GM19395 (cell line): Measurements from ENCODE around the gene DGKE.

Experiments used
- ATAC-seq: cut with Tn5 transposase; IDR thresholded peaks from one replicate; pipeline ENCODE4 v1.9.1; 2021; ENCODE audit warnings: mild to moderate bottlenecking, moderate library complexity; ENCODE audit not compliant: unreplicated experiment

DGKE gene

GRCh38 chr17:56833809-56834379, at the start of gene DGKE, which contains the start of gene C17orf67:
Gene DGKE (plus strand): TSS chr17:56834151. CDS start chr17:56834796, 645 bp downstream.
Gene C17orf67 (minus strand): TSS chr17:56833920. CDS start chr17:56815810, 18,110 bp downstream.
- peak; percentile 71 for ATAC-seq

- ATAC-seq: no peak
Observed at GRCh38 chr17:56785405-56785804, 48.5 kb upstream of the DGKE start.

- no peak for ATAC-seq
Observed at GRCh38 chr17:56785997-56786680, 47.8 kb upstream of the DGKE start.

GRCh38 chr17:56786989-56787482, 46.9 kb upstream of the DGKE start:
- ATAC-seq: peak; percentile 85

GRCh38 chr17:56792267-56792666, 41.7 kb upstream of the DGKE start:
- no peak for ATAC-seq

GRCh38 chr17:56793531-56793930, 40.4 kb upstream of the DGKE start:
- ATAC-seq: no peak

- ATAC-seq: no peak
Observed at GRCh38 chr17:56793957-56794356, 40.0 kb upstream of the DGKE start.

- ATAC-seq: no peak
Observed at GRCh38 chr17:56795221-56795865, 38.6 kb upstream of the DGKE start.

GRCh38 chr17:56796536-56796935, 37.4 kb upstream of the DGKE start:
- ATAC-seq: no peak

GRCh38 chr17:56798916-56799315, 35.0 kb upstream of the DGKE start:
- no peak for ATAC-seq

- ATAC-seq: no peak
Observed at GRCh38 chr17:56801459-56802178, 32.3 kb upstream of the DGKE start.

GRCh38 chr17:56803071-56803470, 30.9 kb upstream of the DGKE start:
- no peak for ATAC-seq

- ATAC-seq: no peak
Observed at GRCh38 chr17:56804454-56804853, 29.5 kb upstream of the DGKE start.

- no peak for ATAC-seq
Observed at GRCh38 chr17:56806949-56807348, 27.0 kb upstream of the DGKE start.

GRCh38 chr17:56807723-56808122, 26.2 kb upstream of the DGKE start:
- ATAC-seq: no peak

- no peak for ATAC-seq
Observed at GRCh38 chr17:56808503-56808902, 25.4 kb upstream of the DGKE start.

GRCh38 chr17:56809106-56809819, 24.7 kb upstream of the DGKE start:
- no peak for ATAC-seq

GRCh38 chr17:56809820-56810179, 24.2 kb upstream of the DGKE start:
- ATAC-seq: no peak

- no peak for ATAC-seq
Observed at GRCh38 chr17:56810343-56810742, 23.6 kb upstream of the DGKE start.

GRCh38 chr17:56810891-56811775, 22.8 kb upstream of the DGKE start:
- no peak for ATAC-seq
